ENCODE data around the gene MID2.
"Not testable (repeated sequence)": the region's sequence is repeated elsewhere in the genome, so short reads cannot be mapped to it uniquely, and the experiment has no call there.

The MID2 gene

DNA sequence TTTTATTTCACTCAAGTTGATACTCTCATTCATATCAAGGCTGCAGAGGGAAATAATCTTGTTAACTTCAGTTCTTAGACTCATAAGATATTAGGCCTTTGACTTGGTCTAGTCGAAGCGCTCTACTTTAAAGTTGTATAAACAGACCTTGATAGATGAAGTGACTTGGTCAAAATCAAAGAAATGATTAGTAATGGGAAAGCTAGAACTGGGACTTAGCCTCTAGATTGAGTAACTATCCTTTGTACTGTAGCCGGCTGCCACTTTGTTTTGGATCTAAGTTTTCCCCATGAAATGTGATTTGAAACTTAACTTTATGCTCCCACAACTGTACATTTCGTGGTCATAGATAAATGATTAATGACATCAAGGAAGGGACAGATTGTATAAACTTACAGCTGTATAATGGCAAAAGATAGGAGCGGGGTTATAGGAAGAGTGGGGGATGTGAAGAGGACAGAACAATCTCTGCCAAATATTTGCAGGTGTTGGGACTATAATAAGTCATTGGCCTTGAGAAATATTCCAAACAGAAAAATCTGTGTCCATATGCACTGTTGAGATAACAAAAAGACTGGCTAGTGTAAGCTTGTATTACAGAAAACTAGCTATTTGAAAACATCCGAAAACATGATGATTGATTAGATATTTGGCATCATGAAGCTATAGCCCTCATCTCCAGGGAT is 17.2 kb downstream of the MID2 start:
- DNase-seq (ENCODE audit: low read depth) = no peak

DNA sequence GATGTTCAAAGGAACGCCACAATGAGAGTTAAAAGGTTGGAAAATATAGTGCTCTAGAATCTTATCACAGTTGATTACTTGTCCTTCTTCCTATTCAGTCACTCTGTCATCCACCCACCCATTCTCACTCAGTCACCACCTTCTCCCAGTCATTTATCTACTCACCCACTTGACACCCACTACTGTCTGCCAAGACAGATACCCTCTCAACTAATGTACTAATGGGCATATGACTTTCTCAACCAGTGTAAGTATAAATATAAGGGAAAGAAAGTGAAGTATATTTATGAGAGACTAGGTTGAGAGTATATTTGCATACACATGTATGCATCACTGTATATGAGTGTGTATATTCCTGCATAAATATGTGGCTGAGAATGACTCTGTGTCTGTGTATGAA is 20.0 kb downstream of the MID2 start:
- no peak for DNase-seq (ENCODE audit: low read depth)

DNA sequence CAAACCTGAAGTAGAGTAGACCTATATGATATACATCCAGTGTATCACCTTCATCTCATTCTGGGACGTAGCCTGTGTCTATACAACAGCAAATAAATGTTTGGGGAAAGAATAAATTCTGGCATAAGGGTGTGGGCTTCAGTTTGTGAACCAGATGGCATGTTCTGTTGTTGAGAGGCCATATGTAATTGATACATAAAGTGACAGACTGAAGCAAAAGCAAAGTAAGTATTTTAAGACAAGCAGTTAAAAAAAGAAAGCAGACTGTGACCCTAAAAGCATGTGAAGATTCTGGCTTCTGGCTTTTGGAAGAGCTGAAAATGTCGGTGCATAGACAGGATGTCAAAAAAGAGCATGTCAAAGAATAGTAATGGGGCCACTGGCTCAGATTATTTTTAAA is 22.9 kb downstream of the MID2 start:
- DNase-seq (ENCODE audit: low read depth) = no peak

DNA sequence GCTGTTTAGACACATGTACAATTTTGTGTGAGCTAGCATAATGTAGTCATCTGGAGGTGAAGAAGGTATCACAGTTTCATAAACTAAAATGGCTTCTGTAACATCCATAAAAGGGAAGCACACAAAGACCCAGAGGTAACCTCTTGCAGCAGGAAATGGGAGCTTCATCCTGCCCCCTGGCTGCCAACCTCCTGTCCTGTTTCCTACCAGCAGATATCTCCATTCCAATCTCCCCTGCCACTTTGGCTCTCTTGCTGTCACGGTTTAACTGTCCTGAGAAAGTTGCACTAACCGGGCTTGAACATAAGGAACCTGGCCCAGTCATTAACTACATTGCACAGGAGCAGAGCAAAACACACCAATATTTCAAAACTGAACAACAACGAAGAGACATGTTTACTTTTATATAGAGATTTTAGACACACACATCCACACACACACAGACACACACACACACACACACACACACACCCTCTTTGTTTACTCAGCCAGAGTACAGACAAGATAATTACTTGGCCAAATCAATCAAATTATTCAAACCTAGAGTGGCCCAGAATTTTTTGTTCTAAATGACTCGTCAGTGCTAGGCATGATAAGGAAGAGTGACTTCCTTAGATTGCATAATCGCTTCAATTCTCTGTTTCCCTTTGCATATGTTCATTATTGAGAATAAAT is 24.2 kb downstream of the MID2 start:
- DNase-seq (ENCODE audit: low read depth) = no peak

DNA sequence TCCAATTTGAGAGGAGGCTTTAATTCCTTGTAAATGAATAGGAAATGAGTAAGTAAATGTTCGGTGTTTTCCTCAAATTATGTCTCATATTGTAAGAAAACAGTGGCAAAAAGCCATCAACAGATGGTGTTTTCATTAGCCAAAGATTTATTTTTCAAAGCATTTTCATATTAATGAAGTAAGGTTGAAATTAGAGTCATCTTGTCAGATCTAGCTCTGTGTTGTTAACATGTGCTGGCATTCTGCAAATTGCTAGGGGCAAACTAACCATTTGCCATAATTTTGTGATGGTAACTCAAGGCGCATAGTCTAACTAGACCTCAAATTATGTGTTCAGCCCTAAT is 24.7 kb downstream of the MID2 start:
- DNase-seq (ENCODE audit: low read depth) = no peak

DNA sequence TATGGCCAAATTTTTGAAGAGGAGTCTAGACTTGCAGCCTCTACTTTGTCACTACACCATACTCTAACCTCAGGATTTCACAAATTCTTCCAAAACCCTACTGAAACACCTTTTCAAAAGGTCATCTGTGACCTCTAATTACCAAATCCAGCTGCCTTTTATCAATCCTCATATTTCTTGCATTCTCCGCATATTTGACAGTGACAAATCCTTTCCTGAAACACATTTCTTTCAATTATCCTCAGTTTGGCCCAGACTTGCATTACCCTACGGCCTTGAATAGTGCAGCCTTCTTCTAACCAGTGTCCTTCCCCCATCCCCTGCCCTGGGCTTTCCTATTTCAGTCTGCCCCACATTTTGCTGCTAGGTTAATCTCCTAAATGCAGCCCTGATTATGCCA is 25.5 kb downstream of the MID2 start:
- no peak for DNase-seq (ENCODE audit: low read depth)

DNA sequence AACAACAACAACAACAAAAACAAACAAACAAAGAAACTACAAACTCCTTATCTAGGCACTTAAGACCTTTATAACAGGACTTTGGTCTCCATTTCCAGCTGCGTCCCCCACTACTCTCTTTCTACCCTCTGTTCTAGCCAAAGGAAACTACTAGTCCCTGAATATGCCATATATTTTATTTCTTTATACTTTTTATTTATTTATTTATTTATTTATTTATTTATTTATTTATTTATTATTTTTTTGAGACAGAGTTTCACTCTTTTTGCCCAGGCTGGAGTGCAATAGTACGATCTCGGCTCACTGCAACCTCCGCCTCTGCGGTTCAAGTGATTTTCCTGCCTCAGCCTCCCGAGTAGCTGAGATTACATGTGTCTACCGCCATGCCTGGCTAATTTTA is 26.0 kb downstream of the MID2 start:
- not testable (repeated sequence) for DNase-seq (ENCODE audit: low read depth)

DNA sequence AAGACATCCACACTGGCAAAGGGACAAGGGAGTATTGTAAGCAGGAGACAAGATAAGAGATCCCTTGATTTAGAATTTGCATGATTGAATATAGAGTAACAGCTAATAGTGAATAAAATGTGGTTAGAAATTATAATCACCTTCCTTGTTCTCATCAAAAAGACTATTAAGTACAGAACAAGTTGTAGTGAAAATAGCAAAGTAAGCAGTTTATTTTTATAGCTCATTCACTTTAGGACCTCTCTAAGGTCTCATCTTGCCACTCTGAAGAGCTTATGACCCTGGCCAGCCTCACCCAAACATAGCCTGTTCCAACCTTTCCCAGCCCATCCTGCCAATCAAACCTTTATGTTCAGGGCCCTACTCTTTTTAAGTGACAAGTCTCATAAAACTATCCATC is 30.6 kb downstream of the MID2 start:
- DNase-seq (ENCODE audit: low read depth) = no peak

DNA sequence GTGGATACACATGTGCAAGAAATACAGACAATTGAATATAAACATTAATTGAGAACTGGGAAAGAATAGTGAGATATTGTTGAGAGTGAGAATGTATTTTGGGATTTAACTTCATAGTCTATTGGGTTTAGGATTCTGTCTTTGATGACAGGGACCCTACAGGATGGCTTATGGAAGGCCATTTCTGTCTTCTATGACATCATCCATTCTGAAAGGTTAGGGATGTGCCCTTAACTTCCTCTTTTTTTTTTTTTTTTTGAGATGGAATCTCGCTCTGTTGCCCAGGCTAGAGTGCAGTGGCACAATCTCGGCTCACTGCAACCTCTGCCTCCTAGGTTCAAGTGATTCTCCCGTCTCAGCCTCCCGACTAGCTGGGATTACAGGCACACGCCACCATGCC is 31.4 kb downstream of the MID2 start:
- DNase-seq (ENCODE audit: low read depth) = not testable (repeated sequence)

DNA sequence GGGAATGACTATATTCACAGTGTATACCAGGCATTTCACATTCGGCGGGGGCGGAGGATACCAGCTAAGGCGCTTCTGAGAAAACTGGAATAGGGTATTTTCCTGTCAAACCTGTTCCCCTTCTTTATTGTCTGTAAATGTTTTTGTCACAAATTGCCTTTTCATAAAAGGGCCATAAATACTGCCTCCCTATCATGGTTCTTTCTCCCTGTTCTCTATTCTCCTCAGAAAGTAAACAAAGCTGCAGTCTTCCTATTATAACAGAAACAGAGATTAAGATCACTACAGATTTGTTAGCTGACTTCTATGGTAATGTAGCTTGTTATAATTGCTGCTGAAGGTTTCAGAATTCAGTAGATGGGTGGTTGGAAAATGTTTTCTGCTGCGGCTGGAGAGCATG is 32.2 kb downstream of the MID2 start:
- DNase-seq (ENCODE audit: low read depth) = no peak

DNA sequence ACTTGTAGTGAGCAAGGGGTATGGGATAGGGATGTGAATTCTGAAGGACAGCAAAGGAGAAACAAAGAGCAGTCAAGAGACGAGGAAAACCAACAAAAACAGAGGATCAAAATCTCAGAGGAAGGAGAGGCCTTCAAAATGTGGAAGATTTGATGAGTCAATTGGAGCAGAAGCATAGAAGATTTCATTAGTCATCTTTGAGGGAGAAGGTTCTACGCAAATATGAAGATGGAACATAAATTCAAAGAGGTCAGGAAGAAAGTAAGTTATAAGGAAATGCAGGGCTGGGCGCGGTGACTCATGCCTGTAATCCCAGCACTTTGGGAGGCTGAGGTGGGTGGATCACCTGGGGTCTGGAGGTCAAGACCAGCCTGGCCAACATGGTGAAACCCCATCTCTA is 35.4 kb downstream of the MID2 start:
- no peak for DNase-seq (ENCODE audit: low read depth)

DNA sequence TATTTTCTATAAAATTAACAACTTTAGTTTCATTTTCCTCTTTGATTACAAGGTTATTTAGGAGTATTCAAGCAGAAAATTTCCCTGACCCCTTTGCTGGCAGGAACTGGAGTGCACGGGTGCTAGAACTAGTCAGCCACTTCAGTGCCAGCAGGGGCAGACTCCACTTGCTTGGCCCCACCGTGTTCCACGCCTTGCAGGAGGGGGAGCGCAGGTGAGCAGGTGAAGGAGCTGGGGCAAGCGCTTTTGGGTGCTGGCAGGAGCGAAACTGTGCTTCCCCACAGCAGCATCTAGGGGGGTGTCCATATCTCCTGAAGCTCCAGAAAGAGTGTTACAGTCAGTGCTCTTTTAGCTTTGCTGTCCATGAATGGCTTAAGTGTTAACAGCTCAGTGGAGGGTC is 45.5 kb downstream of the MID2 start:
- no peak for DNase-seq (ENCODE audit: low read depth)

DNA sequence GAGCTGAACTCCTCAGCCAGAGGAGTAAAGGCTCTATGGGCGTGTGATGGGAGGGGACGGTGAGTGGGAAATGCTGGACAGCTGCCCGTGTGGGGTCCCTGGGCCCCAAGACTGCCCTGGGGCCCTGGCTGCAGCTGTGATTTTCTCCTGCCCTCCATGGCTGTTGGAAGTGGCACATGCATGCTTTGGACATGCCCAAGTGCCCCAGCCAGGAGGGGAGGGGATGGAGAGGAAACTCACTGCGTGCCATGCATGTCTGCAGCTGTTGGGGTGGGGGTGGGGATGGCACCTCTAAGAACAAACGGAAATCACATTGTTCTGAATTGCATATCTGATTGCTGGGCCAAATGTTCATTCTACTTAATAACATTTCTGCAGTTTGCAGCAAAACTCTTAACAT is 52.4 kb downstream of the MID2 start:
- no peak for DNase-seq (ENCODE audit: low read depth)

DNA sequence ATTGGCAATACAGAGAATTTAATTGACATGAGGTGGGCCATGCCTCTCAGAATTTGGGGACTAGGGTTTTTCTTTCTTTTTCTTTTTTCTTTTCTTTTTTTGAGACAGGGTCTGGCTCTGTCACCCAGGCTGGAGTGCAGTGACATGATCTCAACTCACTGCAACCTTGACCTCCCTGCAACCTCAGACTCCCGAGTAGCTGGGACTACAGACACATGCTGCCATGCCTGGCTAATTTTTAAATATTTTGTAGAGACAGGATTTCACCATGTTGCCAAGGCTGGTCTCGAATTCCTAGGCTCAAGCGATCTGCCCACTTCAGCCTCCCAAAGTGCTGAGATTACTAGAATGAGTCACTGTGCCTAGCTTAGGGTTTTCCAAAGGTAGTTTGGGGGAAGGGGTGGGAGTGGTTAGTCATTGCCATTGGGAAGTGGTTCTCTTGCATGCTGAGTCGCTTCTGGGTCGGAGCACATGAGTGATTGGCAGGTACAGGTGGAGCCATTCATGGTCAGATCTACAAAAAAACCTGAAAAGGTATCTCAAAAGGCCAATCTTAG is 54.5 kb downstream of the MID2 start:
- DNase-seq (ENCODE audit: low read depth) = no peak

DNA sequence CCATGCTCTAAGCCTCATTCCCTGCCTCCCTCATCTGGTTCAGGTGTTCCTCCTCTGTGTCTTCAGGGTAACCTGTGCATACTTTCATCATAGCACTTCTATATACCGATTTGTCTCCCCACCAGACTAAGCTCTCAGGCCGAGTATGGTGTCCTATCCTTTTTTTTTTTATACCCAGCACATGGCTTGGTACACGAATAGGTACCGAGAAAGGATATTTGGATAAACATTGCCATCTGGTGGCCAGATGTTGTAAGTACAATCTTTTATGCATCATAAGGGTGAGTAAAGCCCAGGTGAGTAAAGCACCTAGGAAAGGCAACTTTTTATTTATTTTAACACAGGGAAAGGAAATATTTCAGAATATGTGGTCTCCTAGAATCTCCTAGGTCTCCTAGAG is 68.4 kb downstream of the MID2 start:
- DNase-seq (ENCODE audit: low read depth) = no peak

DNA sequence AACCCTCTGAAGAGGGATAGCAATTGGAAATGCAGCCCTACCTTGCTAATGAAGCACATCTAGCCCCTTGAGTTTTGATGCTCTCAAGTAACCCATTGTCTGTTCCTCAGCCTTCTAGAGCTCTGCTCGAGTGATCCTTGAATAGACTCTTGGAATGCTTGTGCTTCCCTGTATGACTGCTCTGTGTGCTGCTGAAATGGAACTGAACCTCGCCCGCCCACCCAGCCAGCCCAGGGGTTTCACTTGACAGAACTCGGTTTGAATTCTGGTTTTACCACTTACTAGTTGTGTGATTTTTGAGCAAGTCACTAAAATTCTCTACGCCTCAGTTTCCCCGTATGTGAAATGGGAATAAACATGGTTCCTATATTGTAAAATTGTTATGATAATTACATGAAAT is 77.1 kb downstream of the MID2 start:
- DNase-seq (ENCODE audit: low read depth) = no peak

DNA sequence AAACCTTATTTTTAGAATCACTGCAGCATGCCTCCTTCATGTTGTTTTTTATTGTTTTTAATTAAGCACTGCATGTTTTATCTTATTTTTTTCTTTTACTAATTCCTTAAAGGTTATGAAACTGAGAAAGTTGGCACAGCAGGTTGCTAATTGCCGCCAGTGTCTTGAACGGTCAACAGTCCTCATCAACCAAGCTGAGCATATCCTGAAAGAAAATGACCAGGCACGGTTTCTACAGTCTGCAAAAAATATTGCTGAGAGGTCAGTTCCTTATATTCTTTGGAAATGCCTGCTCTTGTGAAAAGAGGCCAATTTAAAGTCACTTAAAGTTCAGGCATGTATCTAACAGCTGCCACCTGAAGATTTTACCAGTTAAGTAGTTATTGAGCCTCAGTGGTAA is 79.7 kb downstream of the MID2 start:
- no peak for DNase-seq (ENCODE audit: low read depth)

DNA sequence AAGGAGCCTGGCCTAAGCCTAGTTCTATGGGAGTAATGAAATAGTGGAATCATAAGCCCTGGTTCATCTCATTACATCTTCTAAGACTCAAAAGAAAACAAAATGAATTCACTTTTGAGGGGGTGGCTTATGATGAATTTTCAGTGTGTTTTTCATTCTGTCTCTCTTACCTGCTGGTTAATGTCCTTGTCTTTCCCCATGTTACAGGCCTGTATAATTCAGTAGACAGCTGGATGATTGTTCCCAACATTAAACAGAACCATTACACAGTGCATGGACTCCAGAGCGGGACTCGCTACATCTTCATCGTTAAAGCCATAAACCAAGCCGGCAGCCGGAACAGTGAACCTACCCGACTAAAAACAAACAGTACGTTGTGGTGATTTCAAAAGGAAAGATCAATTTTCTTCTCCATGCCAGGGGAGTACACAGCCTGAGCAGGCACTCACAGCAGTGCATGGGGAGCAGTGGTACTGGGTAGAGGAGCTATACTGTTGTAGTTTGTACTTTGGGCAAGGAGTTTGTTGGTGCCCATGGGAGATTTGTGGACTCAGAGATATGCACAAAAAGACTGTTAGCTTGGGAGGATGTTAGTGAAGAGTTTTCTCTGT is 98.6 kb downstream of the MID2 start:
- no peak for DNase-seq (ENCODE audit: low read depth)

DNA sequence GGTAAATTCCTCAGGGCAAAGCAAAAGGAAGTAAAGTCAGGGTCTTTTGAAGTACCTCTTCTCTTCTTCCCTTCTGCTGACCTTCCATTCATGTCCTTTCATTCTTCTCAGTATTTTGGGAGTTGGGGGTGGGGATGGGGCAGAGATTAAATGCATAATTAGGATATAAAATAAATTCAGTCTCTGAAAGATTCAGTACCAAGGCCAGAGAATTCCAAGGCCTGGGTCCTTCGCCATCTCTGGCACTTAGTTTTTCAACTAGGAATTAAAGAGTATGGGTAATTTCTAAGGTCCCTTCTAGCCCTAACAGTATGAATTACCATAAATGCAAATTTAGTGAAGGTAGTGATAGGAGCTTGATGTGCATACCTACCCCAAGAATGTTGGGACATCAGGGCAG is 108.6 kb downstream of the MID2 start:
- DNase-seq (ENCODE audit: low read depth) = no peak

DNA sequence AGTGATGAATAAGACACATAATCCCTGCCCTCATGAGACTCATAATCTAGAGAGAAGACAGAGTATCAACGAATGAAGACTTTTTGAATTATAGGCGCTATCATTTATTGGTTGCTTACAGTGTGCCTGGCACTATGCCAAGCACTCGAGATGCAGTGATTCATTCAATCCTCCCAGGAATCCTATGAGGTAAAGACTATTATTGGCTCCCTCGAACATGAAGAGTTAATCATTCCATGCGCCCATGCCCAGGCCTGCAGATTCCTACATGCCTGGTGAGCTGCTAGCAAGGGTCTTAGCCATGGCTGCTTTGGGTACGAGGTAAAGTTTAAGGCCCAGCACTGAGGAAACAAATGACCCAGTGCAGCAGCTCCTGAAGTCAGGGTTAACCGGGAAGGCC is 109.5 kb downstream of the MID2 start:
- no peak for DNase-seq (ENCODE audit: low read depth)

DNA sequence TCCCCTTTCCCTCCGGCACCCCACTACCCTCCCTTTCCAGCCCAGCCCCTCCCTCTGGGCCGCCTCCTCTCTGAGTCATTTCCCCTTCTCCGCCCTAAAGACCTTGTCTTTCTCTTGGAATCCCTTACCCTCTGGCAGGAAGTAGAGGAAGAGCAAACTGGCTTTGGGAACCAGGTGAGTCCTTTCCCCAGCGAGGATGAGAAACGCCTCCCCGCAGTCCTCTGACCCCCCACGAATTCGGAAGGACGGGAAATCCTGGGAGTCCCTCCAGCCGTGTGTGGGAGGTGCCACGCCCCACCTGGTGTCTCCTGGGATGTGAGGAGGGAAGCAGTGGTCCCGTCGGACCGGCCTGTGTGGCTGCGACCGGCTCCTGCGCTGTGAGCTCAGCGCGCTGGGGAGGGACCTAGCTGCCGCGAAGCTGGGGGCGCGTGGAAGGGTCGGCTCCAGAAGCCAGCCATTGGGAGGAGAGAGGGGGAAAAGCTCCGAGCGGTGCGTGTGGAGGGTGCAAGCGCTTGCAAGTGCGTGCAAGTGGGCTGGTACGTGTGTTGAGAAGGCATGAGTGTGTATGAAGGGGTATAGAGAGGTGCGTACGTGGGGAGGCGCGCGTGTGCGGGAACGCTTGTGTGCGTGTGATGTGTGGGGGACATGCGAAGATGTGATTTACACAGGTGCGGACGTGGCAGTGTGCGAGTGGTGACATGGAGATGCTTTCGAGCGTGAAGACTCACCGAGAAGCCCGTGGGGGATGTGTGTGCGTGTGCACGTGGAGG is 110.2 kb downstream of the MID2 start:
- no peak for DNase-seq (ENCODE audit: low read depth)

DNA sequence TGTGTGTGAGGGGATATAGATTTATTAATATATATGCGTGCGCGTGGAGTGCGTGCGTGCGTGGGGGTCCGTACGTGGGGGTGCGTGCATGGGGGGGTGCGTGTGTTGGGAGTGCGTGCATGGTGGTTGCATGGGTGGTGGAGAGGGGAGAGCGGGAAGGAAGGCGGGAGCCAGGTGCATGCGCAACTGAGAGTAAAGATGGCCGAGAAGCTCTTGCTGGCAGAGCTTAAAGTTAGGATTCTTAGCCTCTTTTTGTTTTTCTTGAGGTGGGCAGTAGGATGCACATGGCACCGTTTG is 110.7 kb downstream of the MID2 start:
- no peak for DNase-seq (ENCODE audit: low read depth)

DNA sequence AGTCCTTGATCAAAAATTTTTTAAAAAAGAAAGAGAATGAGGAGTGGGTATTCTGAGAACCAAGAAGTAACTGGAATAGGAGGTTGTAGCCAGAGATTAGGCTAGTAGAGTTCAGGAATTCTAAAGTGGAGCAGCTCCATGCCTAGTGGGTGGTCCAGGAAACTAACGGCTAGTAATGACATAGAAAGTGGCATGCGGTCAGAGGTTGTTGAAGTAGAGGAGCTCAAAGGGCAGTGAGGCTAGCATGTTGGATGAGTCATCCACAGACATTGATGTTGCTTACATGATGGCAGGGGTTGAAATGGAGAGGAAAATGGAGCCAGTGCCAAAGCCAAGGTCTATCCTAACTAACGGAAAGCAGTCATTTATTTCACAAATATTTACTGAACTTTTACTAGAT is 114.4 kb downstream of the MID2 start:
- no peak for DNase-seq (ENCODE audit: low read depth)
